SW480 (cell line): Measurements from ENCODE around the gene ATM.

Experiments
- DNase-seq: peaks from one replicate; pipeline ENCODE4 v3.0.0-alpha.2; 2016; ENCODE audit warnings: low spot score

The ATM gene, protein sequence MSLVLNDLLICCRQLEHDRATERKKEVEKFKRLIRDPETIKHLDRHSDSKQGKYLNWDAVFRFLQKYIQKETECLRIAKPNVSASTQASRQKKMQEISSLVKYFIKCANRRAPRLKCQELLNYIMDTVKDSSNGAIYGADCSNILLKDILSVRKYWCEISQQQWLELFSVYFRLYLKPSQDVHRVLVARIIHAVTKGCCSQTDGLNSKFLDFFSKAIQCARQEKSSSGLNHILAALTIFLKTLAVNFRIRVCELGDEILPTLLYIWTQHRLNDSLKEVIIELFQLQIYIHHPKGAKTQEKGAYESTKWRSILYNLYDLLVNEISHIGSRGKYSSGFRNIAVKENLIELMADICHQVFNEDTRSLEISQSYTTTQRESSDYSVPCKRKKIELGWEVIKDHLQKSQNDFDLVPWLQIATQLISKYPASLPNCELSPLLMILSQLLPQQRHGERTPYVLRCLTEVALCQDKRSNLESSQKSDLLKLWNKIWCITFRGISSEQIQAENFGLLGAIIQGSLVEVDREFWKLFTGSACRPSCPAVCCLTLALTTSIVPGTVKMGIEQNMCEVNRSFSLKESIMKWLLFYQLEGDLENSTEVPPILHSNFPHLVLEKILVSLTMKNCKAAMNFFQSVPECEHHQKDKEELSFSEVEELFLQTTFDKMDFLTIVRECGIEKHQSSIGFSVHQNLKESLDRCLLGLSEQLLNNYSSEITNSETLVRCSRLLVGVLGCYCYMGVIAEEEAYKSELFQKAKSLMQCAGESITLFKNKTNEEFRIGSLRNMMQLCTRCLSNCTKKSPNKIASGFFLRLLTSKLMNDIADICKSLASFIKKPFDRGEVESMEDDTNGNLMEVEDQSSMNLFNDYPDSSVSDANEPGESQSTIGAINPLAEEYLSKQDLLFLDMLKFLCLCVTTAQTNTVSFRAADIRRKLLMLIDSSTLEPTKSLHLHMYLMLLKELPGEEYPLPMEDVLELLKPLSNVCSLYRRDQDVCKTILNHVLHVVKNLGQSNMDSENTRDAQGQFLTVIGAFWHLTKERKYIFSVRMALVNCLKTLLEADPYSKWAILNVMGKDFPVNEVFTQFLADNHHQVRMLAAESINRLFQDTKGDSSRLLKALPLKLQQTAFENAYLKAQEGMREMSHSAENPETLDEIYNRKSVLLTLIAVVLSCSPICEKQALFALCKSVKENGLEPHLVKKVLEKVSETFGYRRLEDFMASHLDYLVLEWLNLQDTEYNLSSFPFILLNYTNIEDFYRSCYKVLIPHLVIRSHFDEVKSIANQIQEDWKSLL (N-terminal part only)

DNA sequence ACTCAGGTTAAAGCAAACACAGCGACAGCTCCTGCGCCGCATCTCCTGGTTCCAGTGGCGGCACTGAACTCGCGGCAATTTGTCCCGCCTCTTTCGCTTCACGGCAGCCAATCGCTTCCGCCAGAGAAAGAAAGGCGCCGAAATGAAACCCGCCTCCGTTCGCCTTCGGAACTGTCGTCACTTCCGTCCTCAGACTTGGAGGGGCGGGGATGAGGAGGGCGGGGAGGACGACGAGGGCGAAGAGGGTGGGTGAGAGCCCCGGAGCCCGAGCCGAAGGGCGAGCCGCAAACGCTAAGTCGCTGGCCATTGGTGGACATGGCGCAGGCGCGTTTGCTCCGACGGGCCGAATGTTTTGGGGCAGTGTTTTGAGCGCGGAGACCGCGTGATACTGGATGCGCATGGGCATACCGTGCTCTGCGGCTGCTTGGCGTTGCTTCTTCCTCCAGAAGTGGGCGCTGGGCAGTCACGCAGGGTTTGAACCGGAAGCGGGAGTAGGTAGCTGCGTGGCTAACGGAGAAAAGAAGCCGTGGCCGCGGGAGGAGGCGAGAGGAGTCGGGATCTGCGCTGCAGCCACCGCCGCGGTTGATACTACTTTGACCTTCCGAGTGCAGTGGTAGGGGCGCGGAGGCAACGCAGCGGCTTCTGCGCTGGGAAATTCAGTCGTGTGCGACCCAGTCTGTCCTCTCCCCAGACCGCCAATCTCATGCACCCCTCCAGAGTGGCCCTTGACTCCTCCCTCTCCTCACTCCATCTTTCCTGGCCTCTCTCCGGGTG, at the start of gene ATM, which contains the start of gene NPAT:
ATM (plus strand) TSS at position 494 of the 774 bp plus-strand sequence. CDS start 4,558 bp downstream, outside the sequence.
NPAT (minus strand) TSS at position 65 of the 774 bp plus-strand sequence. CDS start 102 bp downstream, outside the sequence.
- DNase-seq, result peak; percentile 98

DNA sequence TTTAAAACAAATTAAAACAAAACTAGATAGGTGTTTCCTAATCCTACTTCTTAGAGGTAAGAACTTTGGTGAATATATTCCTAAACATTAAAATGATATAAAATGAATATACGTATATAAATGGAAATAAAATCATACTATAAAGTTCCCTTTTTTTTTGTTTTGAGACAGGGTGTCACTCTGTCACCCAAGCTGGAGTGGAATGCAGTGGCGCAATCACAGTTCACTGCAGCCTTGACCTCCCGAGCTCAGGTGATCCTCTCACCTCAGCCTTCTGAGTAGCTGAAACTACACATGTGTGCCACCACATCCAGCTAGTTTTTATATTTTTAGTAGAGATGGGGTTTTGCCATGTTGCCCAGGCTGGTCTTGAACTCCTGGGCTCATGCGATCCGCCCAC, 45.3 kb upstream of the ATM start:
- DNase-seq, result no peak

DNA sequence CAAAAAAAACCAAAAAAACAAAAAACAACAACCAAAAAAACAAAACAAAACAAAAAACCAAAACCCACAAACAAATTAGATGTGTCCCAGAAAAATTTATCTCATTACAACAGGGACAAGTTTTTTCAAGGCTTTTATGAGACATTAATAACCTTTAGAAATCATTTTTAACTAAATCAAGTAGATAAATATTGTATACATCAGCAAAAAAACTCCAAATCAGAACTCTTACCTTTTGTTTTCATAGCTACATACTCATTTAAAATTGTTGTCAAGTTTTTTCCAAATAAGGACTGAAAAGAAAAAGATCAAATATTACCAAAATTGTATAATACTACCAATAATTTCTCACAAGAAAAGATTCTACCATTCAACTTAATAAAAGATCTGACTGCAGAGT, 29.1 kb upstream of the ATM start:
- DNase-seq, result no peak

DNA sequence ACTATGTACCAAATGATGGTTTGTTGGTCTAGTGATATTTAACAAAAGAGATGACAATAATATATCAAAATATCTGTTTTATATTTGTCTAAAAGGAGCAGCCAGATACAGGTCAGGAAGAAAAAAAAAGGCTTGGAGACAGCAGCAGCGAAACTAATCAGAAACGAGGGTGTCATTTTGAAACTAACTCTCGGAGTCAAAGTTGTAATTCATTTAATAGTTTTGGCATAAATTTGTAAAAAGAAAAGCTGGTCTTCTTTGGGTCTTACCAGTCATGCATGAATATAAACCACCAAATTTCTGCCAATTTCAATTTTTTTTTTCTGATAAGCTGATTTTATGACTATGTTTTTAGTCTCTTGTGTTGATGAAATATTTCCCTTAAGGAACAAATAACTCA, 26.0 kb upstream of the ATM start:
- no peak for DNase-seq

DNA sequence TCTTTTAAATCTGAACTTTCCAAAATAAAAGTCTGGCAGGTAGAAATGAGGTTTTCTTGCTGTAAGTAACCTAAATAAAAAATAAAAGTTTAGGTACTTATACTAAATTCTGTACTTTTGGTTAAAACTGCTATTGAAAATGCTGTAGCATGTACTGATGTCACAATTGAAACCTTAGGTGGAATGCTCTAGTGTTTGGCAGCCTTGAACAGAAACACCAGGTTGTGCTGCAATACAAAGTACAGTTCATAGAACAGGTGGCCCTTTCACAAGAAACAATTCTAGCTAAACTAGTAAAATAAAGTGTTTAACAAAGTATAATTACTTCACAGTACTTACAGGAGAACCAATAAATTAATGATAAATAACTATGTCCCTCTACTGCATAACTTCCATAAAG, 25.5 kb upstream of the ATM start:
- DNase-seq, result no peak

DNA sequence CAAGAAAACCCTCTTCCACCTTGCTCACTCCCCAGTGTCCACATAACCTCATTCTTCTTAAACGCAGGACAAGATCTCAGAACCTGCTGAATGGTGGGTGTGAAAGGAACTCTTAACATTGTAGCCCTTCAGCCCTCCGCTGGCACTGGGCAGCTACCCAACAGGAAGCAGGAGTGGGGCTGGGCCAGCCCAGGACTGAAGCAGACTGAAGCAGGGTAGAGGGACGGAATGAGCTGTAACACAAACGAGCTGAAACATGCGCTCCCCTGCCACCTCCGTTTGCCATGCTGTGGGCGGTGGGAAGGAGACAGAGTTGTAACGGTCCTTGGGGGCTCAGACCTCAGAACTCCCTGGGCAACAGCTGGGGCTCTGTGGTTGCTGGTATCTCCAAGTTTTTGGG, 24.0 kb upstream of the ATM start:
- DNase-seq, result no peak

DNA sequence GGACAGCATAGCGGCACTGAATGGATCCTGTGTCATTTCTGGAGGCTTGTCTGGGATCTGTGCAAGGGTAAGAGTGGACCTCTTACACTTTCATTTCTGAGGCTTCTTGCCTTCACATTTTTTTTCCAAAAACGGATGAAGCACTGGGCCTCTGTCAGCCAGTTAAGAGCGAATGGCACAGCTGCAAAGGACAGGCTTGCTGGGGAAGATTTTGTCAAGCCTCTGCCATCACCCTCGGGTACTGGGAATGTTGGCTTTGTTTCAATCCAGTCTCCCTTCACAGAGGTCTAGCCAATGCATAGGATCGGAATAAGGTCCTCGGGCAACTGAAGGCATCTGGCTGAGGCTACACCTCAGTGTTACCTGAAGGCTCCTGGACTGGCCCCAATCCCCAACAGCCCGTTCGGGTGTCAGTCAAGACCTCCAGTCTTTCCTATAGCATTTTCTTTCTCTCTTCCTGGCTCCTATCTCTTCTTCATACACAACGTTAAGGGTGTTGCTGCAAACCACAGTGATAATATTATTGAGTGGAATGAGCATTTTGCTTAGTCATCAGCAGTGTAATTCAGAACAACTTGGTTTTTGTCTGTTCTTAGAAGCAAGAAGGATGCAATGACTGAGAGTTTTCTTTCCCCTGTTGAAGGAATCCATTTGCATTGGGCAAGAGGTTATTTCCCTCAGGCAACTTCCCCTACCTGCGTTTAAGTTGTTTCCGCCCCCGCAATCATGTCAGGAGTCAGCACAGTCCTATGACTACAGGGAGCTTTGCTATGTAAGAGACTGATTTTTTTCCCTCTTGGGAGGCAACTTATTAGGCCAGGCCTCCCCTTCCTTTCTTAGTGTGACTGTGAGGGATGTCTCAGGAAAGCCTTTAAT, 23.2 kb upstream of the ATM start:
- peak; percentile 1 for DNase-seq

DNA sequence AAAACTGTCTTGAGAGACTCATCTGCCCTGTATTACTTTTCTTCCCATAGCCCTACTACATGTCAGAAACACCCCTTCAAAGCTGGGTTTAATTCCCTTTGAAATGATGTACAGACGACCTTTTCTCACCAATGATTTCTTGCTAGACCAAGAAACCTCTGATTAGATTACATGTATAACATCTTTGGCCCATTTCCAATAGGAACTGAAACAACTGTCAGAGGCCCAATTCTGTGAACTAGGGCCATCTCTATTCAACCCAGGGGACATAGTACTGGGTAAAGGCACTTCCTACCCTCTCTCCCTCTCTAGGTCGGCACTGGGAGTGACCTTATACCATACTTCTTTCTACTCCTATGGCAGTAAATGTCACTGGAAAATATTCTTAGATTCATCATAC, 19.8 kb upstream of the ATM start:
- no peak for DNase-seq

DNA sequence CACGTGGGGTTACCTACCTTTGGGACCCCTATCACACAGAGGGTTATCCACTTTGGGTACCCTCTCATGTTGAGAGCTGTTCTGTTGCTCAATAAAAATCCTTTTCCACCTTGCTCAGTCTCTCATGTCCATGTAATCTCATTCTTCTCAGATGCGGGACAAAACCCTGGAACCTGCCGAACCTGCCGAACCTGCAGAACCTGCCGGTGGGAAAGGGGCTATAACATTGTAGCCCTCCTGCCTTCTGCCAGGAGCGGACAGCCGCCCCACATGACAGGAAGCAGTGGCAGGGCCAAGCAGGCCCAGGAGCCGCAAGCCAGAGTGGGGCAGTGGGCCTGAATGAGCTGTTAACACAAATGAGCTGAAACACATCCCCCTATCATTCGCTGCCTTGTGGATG, 18.5 kb upstream of the ATM start:
- DNase-seq, result no peak

DNA sequence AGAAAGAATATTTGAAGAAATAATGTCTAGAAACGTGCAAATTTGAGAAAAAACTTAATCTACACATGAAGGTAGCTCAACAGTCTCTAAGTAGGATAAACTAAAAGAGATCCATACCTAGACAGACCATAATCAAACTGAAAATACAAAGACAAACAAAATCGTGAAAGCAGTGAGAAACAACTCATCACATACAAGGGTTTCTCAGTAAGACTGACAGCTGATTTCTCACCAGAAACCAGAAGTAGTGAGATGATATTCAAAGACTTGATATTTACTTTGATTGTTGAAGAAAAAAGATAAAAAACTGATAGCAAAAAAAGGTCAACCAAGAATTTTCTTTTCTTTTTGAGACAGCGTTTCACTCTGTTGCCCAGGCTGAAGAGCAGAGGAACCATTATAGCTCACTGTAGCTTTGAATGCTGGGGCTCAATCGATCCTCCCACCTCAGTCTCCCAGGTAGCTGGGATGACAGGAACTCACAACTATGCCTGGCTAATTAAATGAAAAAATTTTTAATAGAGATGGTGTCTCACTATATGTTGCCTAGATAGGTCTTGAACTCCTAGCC, 17.9 kb upstream of the ATM start:
- DNase-seq, result no peak

DNA sequence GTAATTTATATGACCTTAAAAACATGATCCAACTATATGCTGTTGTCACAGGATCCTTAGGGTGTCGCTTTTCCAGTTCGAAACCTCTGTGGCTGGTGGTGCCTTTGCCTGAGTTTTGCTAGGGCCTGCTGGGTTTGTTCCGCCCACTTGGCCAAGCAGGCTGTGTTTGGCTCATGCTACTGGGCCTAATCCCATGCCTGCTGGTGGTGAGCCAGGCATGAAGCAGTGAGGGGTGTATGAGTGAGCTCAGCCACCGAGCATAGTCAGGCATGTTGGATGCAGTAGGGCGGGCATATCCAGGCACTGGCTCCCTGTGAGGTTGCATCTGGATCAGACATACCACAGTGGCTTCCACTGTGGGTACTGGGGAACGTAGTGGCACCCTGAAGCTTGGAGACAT, 16.7 kb upstream of the ATM start:
- no peak for DNase-seq

DNA sequence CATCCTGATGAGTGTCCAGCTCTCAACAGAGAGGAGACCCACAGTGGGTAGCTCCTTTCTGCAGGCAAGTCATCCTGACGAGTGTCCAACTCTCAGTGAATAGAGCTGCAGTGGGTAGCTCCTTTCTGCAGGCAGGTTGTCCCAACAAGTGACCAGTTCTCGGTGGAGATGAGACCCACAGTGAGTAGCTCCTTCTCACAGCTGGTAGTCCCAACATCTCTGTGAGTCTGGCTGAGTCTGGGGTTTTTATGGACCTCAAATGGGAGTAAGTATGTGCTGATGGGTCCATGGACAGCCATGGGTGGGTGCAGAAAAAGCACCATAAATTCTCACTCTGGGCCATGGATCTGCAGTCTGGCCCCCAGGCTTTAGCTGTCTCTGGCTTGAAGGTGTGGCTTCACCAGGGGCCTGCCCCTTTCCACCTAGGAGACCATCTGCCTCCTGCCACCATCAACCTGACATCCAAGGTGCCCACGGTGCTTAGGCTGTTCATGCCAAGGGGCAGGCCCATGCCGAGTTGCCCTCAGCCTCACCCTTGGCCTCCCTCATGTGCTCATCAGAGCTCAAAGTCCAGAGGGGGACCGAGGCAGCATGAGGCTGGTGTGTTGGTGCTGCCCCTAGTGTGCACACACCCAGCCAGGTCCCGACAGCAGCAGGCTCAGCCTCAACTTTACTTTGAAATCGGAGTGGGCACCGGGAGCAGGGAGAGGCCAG, 15.7 kb upstream of the ATM start:
- no peak for DNase-seq

DNA sequence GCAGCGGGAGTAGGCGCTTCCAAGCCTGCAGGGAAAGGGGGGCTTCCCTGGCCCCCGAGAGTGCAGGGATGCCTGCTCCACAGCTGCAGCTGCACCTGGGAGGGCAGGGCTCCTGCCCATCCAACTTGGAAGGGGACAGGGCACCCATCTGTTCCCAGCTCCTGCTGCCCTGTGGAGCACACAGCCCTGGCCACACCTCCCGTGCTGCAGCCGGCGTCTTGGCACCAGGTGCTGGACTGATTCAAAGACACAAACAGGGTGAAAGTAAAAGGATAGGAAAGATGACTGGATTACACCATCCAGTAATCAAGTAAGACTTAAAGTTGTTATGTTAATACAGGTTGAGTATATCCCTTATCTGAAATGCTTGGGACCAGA, 15.2 kb upstream of the ATM start:
- DNase-seq, result no peak

DNA sequence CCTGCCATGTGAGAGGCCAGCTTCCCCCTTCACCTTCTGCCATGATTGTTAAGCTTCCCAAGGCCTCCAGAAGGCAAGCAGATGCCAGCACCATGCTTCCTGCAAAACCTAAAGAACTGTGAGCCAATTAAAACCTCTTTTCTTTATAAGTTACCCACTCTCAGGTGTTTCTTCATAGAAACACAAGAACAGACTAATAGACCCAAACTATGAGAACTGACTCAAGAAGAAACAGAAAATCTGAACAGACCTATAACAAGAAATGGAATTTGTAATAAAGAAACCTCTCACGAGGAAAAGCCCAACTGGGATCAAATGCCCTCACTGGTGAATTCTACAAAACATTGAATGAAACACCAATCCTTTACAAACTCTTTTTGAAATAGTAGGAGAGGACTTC, 12.4 kb upstream of the ATM start:
- DNase-seq, result no peak

DNA sequence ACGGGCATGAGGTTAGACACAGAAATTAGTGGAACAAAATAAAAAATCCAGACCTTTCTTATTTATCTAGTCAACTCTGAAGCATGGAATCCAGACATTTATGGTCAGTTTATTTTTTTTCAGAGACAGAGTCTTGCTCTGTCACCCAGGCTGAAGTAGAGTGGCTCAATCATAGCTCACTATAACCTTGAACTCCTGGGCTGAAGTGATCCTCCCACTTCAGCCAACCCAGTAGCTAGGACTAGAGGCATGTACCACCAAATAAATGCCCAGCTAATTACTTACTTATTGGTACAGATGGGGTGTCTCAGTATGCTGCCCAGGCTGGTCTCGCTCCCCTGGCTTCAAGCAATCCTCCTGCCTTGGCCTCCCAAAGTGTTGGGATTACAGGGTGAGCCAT, 9.1 kb upstream of the ATM start:
- DNase-seq, result no peak

DNA sequence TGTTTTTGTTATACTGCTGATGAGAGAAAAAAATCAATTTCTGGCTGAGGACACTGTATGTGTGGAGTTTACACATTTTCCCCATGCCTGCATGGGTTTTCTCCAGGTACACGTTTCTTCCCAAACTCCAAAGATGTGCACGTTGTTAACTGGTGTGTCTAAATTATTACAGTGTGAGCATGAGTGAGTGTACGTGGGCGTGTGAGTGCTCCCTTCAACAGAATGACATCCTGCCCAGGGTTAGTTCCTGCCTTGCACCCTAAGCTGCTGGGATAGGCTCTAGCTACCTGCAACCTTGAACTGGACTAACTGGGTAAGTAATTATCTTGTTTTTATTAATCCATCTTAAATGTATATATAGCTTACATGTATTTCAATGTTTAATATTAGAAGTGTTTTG, 5.9 kb upstream of the ATM start:
- DNase-seq, result no peak

DNA sequence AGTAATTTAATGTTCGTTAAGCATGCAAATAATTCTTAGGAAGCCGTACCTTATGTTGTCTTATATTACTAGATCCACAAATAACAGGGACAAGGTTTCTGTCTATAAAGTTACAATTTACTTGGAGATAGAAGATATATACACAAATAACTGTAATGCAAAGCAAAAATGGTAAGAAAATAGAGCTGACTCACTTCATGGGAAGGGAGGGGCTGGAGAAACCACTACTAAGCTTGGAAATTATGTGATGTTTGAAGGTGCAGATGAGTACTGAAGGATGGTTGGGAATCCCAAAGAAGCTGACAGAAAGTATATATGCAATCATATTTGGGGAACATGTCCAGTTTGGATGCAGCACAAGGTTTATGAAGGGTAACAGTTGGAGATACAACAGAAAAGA, 4.4 kb upstream of the ATM start:
- DNase-seq, result no peak

DNA sequence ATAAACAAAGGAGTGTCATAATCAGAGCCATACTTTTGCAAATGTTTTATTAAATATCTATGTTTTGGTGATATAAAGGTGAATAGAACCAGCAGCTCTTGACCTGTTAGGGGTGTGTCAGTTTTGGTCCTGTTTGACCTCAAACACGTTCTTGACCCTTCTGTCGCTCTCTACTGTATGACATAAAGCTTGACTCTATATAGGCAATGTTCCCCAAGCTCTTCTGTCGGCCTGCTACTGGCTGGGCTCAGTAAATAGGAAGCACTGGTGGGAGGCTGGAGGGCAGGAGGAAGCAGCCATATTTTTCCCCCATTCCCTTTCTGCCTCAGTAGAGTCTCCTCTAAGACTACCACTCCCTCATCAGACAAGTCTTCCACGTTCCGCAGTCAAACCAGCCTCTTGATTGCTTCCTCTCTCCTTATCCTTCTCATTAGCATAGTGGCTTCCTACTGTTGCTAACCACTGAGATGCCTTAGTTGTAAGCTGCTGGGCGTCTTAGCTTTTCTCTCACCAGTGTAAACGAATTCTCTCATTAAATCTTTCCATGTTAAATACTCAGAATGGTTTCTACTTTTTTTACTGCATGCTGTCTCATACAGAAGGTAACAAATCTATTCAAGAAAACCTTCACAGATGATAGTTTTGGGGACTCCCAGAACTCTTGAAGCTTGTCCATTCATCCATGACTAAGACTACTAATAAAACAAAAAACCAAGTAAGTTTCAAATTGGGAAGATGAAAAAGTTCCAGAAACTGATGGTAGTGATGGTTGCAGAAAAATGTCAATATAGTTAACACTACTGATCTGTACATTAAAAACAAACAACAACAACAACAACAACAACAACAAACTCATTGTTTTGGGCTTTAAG, 3.7 kb upstream of the ATM start:
- DNase-seq, result no peak
